HG02973 (cell line): ENCODE data around the gene SLC7A1.

Experiments used
- ATAC-seq: cut with Tn5 transposase; IDR thresholded peaks from one replicate; pipeline ENCODE4 v1.9.1; 2021; ENCODE audit warnings: moderate library complexity; ENCODE audit not compliant: unreplicated experiment

Gene SLC7A1

GRCh38 chr13:29532821-29533220, 62.7 kb downstream of the SLC7A1 start:
- ATAC-seq: no peak

- ATAC-seq: no peak
Measured at GRCh38 chr13:29532116-29532515, 63.4 kb downstream of the SLC7A1 start.

GRCh38 chr13:29530901-29531300, 64.6 kb downstream of the SLC7A1 start:
- no peak for ATAC-seq

- no peak for ATAC-seq
Measured at GRCh38 chr13:29529754-29530153, 65.7 kb downstream of the SLC7A1 start.

- ATAC-seq: no peak
Measured at GRCh38 chr13:29527916-29528315, 67.6 kb downstream of the SLC7A1 start.

- ATAC-seq: no peak
Measured at GRCh38 chr13:29527511-29527910, 68.0 kb downstream of the SLC7A1 start.

GRCh38 chr13:29526741-29527140, 68.7 kb downstream of the SLC7A1 start:
- no peak for ATAC-seq

- no peak for ATAC-seq
Measured at GRCh38 chr13:29525757-29526156, 69.7 kb downstream of the SLC7A1 start.

- ATAC-seq: no peak
Measured at GRCh38 chr13:29524641-29525040, 70.8 kb downstream of the SLC7A1 start.

GRCh38 chr13:29524176-29524575, 71.3 kb downstream of the SLC7A1 start:
- ATAC-seq: no peak

- ATAC-seq: no peak
Measured at GRCh38 chr13:29523199-29523961, 72.1 kb downstream of the SLC7A1 start.

GRCh38 chr13:29522044-29522685, 73.3 kb downstream of the SLC7A1 start:
- no peak for ATAC-seq

GRCh38 chr13:29521336-29521735, 74.2 kb downstream of the SLC7A1 start:
- ATAC-seq: no peak

- no peak for ATAC-seq
Measured at GRCh38 chr13:29520671-29521070, 74.8 kb downstream of the SLC7A1 start.

GRCh38 chr13:29519921-29520320, 75.6 kb downstream of the SLC7A1 start:
- no peak for ATAC-seq

- no peak for ATAC-seq
Measured at GRCh38 chr13:29516880-29517279, 78.6 kb downstream of the SLC7A1 start.

GRCh38 chr13:29516012-29516411, 79.5 kb downstream of the SLC7A1 start:
- ATAC-seq: no peak

GRCh38 chr13:29515372-29515771, 80.1 kb downstream of the SLC7A1 start:
- no peak for ATAC-seq

- ATAC-seq: no peak
Measured at GRCh38 chr13:29514720-29515310, 80.7 kb downstream of the SLC7A1 start.

- no peak for ATAC-seq
Measured at GRCh38 chr13:29513981-29514719, 81.3 kb downstream of the SLC7A1 start.
